H1 (cell line): Measurements from ENCODE around the gene SLC38A10. TPM values are rescaled to one million over a fixed set of nuclear protein-coding genes. Genes with fewer than 3 reads are reported as not detected.

ENCODE experiments used
- CTCF ChIA-PET: fragments of 300-600 bp; sonication (Branson Sonifier 250); formaldehyde crosslinking; loops from one replicate; lab custom pipeline; 2021; ENCODE audit not compliant: partially characterized antibody; lab: Charles Lee
- POLR2A ChIA-PET: fragments of 300-600 bp; sonication (Branson Sonifier 250); formaldehyde crosslinking; loops from one replicate; lab custom pipeline; 2021; ENCODE audit warnings: inconsistent platforms; ENCODE audit not compliant: partially characterized antibody; lab: Charles Lee
- DNase-seq, 2 experiments: peaks; one replicate each; pipeline versions ENCODE4 v3.0.0 to v3.0.0-alpha.2; 2010 to 2022; ENCODE audit warnings: low spot score in 2 of 2, low read depth in 1 of 2, mixed read lengths in 1 of 2
- FAIRE-seq: peaks from 2 replicates; lab custom pipeline; 2011; peaks lifted over from hg19 to GRCh38; lab: Jason Lieb, UNC
- H2AFZ ChIP-seq: 2 replicates; pipeline ENCODE4 v1.8.1; 2012; ENCODE audit warnings: low read length, inconsistent platforms
- H2AK5ac ChIP-seq: 2 replicates; pipeline ENCODE4 v1.6.1; 2013; ENCODE audit warnings: low read depth, low read length
- H2BK120ac ChIP-seq: replicated peaks from 2 replicates; pipeline ENCODE3; 2013; ENCODE audit warnings: low read depth, low read length, inconsistent platforms
- H2BK12ac ChIP-seq: 2 replicates; pipeline ENCODE4 v1.6.1; 2013; ENCODE audit warnings: low read depth, low read length
- H2BK15ac ChIP-seq: 2 replicates; pipeline ENCODE4 v1.6.1; 2013; ENCODE audit warnings: low read length
- H2BK20ac ChIP-seq: 2 replicates; pipeline ENCODE4 v1.6.1; 2013; ENCODE audit warnings: low read length
- H2BK5ac ChIP-seq: 2 replicates; pipeline ENCODE4 v1.6.1; 2013; ENCODE audit warnings: low read depth, low read length
- H3K14ac ChIP-seq: 2 replicates; pipeline ENCODE4 v1.6.1; 2013; ENCODE audit warnings: inconsistent platforms; ENCODE audit not compliant: insufficient read length
- H3K18ac ChIP-seq: 2 replicates; pipeline ENCODE4 v1.6.1; 2013; ENCODE audit warnings: low read length; ENCODE audit errors: extremely low read depth
- H3K23ac ChIP-seq: 2 replicates; pipeline ENCODE4 v1.6.1; 2013; ENCODE audit warnings: inconsistent platforms; ENCODE audit not compliant: insufficient read length
- H3K23me2 ChIP-seq: 2 replicates; pipeline ENCODE4 v1.6.1; 2013; ENCODE audit warnings: low read depth, low read length
- H3K27ac ChIP-seq: 2 replicates; pipeline ENCODE4 v1.6.1; 2011; ENCODE audit warnings: low read depth, low read length, inconsistent platforms
- H3K27me3 ChIP-seq, 4 experiments: replicated peaks in 1 of 4; 1 replicate in 1 of 4; 2 replicates in 3 of 4; pipeline versions ENCODE4 v1.6.1 to v1.8.1; 2011 to 2013; ENCODE audit warnings: low read length in 3 of 4, mild to moderate bottlenecking in 3 of 4, inconsistent platforms in 2 of 4, mixed read lengths in 2 of 4, moderate library complexity in 1 of 4; ENCODE audit not compliant: control insufficient read depth in 3 of 4, insufficient read depth in 3 of 4; ENCODE audit errors: extremely low read depth in 1 of 4
- H3K36me3 ChIP-seq, 4 experiments: 2 replicates each; pipeline versions ENCODE4 v1.6.1 to v1.8.1; 2011 to 2013; ENCODE audit warnings: mild to moderate bottlenecking in 4 of 4, low read length in 3 of 4, moderate library complexity in 2 of 4, control low read depth in 1 of 4, inconsistent platforms in 1 of 4; ENCODE audit not compliant: insufficient read depth in 4 of 4, control insufficient read depth in 2 of 4
- H3K4ac ChIP-seq: replicated peaks from 2 replicates; pipeline ENCODE3; 2013; ENCODE audit warnings: low read length, low read depth, mixed read lengths, inconsistent platforms; ENCODE audit not compliant: insufficient read length
- H3K4me1 ChIP-seq, 4 experiments: replicated peaks in 1 of 4; 1 replicate in 1 of 4; 2 replicates in 3 of 4; pipeline versions ENCODE4 v1.6.1 to v1.8.1; 2011 to 2013; ENCODE audit warnings: low read length in 3 of 4, inconsistent platforms in 2 of 4, mixed read lengths in 1 of 4; ENCODE audit not compliant: insufficient read depth in 4 of 4, control insufficient read depth in 3 of 4
- H3K4me2 ChIP-seq, 2 experiments: 2 replicates each; pipeline versions ENCODE4 v1.6.1 to v1.8.1; 2011 to 2013; ENCODE audit warnings: low read depth in 2 of 2, low read length in 2 of 2, control low read depth in 1 of 2, inconsistent platforms in 1 of 2, mild to moderate bottlenecking in 1 of 2; ENCODE audit not compliant: insufficient read depth in 1 of 2
- H3K4me3 ChIP-seq, 4 experiments: fragments of 200-600, 300-600 bp in 1 of 4; sonication (generic), shearing (Covaris generic), sonication (Bioruptor Twin) in 1 of 4; 2 replicates each; pipeline versions ENCODE4 v1.5.1 to v1.8.1; 2011 to 2016; ENCODE audit warnings: low read length in 4 of 4, low read depth in 3 of 4, control low read depth in 2 of 4, inconsistent platforms in 2 of 4, mild to moderate bottlenecking in 2 of 4, mixed read lengths in 1 of 4, moderate library complexity in 1 of 4; ENCODE audit not compliant: insufficient read depth in 2 of 4; ENCODE audit errors: extremely low read depth in 1 of 4
- H3K56ac ChIP-seq: replicated peaks from 2 replicates; pipeline ENCODE3; 2013; ENCODE audit warnings: low read depth, mild to moderate bottlenecking, mixed read lengths, low read length, inconsistent platforms; ENCODE audit not compliant: insufficient read length
- H3K79me1 ChIP-seq: 2 replicates; pipeline ENCODE4 v1.6.1; 2013; ENCODE audit warnings: low read depth, low read length, control low read depth
- H3K79me2 ChIP-seq, 2 experiments: 2 replicates each; pipeline versions ENCODE4 v1.6.1 to v1.8.1; 2012 to 2013; ENCODE audit warnings: low read length in 2 of 2, mild to moderate bottlenecking in 2 of 2, inconsistent platforms in 1 of 2; ENCODE audit not compliant: insufficient read depth in 2 of 2, control insufficient read depth in 1 of 2
- H3K9ac ChIP-seq, 4 experiments: replicated peaks in 1 of 4; 1 replicate in 1 of 4; 2 replicates in 3 of 4; pipeline versions ENCODE4 v1.6.1 to v1.8.1; 2011 to 2013; ENCODE audit warnings: low read depth in 3 of 4, low read length in 3 of 4, control low read depth in 2 of 4, mild to moderate bottlenecking in 2 of 4, moderate library complexity in 2 of 4, inconsistent platforms in 1 of 4; ENCODE audit errors: extremely low read depth in 1 of 4
- H3K9me3 ChIP-seq, 2 experiments: 2 replicates each; pipeline versions ENCODE4 v1.6.1 to v1.8.1; 2012 to 2013; ENCODE audit warnings: mild to moderate bottlenecking in 2 of 2, moderate library complexity in 2 of 2, control low read depth in 1 of 2, inconsistent platforms in 1 of 2, low read depth in 1 of 2, low read length in 1 of 2, mixed read lengths in 1 of 2; ENCODE audit not compliant: insufficient read depth in 2 of 2
- H4K20me1 ChIP-seq, 2 experiments: replicated peaks in 1 of 2; 2 replicates each; pipeline versions ENCODE3 to v1.8.1; 2011 to 2013; ENCODE audit warnings: inconsistent platforms in 2 of 2, low read length in 2 of 2, mild to moderate bottlenecking in 1 of 2; ENCODE audit not compliant: insufficient read depth in 2 of 2, control insufficient read depth in 1 of 2
- H4K5ac ChIP-seq: 2 replicates; pipeline ENCODE4 v1.6.1; 2013; ENCODE audit warnings: low read length, low read depth, mixed read lengths, inconsistent platforms; ENCODE audit not compliant: insufficient read length
- H4K8ac ChIP-seq: 2 replicates; pipeline ENCODE4 v1.8.0; 2013; ENCODE audit warnings: mild to moderate bottlenecking, moderate library complexity, low read length, inconsistent platforms; ENCODE audit not compliant: insufficient read depth; ENCODE audit errors: extremely low read depth
- H4K91ac ChIP-seq: replicated peaks from 2 replicates; pipeline ENCODE3; 2013; ENCODE audit warnings: low read length, mixed read lengths, inconsistent platforms; ENCODE audit not compliant: insufficient read length
- ASH2L ChIP-seq: fragments of 200-600, 300-600 bp; sonication (generic); IDR thresholded peaks from one replicate; pipeline ENCODE4 v1.7.1; 2017; ENCODE audit warnings: low read length
- CBX5 ChIP-seq: fragments of 300-800, 300-1000 bp; sonication (generic); IDR thresholded peaks from 2 replicates; pipeline ENCODE4 v1.7.1; 2016; ENCODE audit warnings: antibody characterized with exemption, low read length, low read depth
- GABPA ChIP-seq: IDR thresholded peaks from 2 replicates; pipeline ENCODE4 v1.6.1; 2011; ENCODE audit warnings: mild to moderate bottlenecking, low read length, moderate library complexity, borderline replicate concordance; ENCODE audit not compliant: insufficient read depth
- ZNF274 ChIP-seq: IDR thresholded peaks from 2 replicates; pipeline ENCODE4 v1.7.0; 2012; ENCODE audit warnings: low read length, borderline replicate concordance; ENCODE audit errors: extremely low read depth
- WGBS, 2 experiments: shearing (Covaris generic) in 1 of 2; methylation state at CpG; one replicate each; pipeline versions ENCODE4 v1.1.6 to v1.1.7; 2013 to 2015; ENCODE audit warnings: low lambda C conversion rate in 2 of 2, mixed read lengths in 2 of 2, inconsistent platforms in 1 of 2, low coverage in 1 of 2, missing lambda C conversion rate in 1 of 2; ENCODE audit not compliant: insufficient replicate concordance in 2 of 2, insufficient coverage in 1 of 2, insufficient read length in 1 of 2; ENCODE audit errors: extremely low coverage in 1 of 2, missing lambda C conversion rate in 1 of 2; 5-methylcytosine and 5-hydroxymethylcytosine counted together
- polyA plus RNA-seq, 7 experiments: library from polyadenylated mRNA; depleted of rRNA in 3 of 7; stranded (reverse) in 5 of 7; unstranded in 2 of 7; fragments of >200 nt in 5 of 7; fragments of 200-250 nt in 2 of 7; gene quantifications; 1 replicate in 5 of 7; 2 replicates in 1 of 7; 4 replicates in 1 of 7; pipeline versions ENCODE4 v1.2.1 to v1.2.3, GENCODE V29; 2011 to 2013; ENCODE audit warnings: missing spikeins in 2 of 7, mixed read lengths in 2 of 7
- total RNA-seq: library from RNA; stranded (reverse); fragmentation: NEBNext Ultra II Directional; extraction: Animal tissue kit (Norgen Biotek cat#: 25700); gene quantifications from 2 replicates; pipeline ENCODE4 v1.2.1, GENCODE V29; 2021

The SLC38A10 gene
- total and polyA plus RNA-seq, 2 of the 8 experiments (the other 6 are each of a cell fraction or from before 2014, with no cell fraction given) = 26.4 to 41.0 TPM

GRCh38 chr17:81219476-81220180, 75.5 kb downstream of the SLC38A10 start:
- Histone ChIP-seq H3K23ac (no peak overlapping the region), H3K14ac (no peak overlapping the region), H3K27ac (no peak overlapping the region), H2BK15ac (no peak overlapping the region), H3K9me3 (no peaks in the 10 kb centered on the region), H4K8ac (no peak overlapping the region), H2BK120ac (no peak overlapping the region), H3K27me3 (peaks cover 0 to 2% (median 0%) of the 10 kb centered on the region in 4 experiments; a peak in 2 of 7 replicates), H2BK12ac (no peak overlapping the region), H3K4me1 (peaks cover 0 to 12% (median 9%) of the 10 kb centered on the region in 4 experiments; a peak in 5 of 7 replicates), H2BK20ac (no peak overlapping the region), H3K56ac (no peak overlapping the region), H3K4me3 (no peak overlapping the region), H4K20me1 (peaks cover 4 to 12% of the 10 kb centered on the region in 2 experiments), H4K5ac (no peak overlapping the region), H2BK5ac (no peak overlapping the region), H3K18ac (no peak overlapping the region), H3K9ac (no peak overlapping the region), H3K36me3 (peaks cover 0 to 5% (median 0%) of the 10 kb centered on the region in 4 experiments; a peak in 1 of 8 replicates), H3K79me1 (peaks cover 19% of the 10 kb centered on the region), H3K79me2 (peaks cover 0 to 15% of the 10 kb centered on the region in 2 experiments; a peak in 1 of 4 replicates), H2AFZ (no peak overlapping the region), H3K23me2 (peaks cover 12% of the 10 kb centered on the region; the same call in 1 of the 2 replicates), H3K4me2 (no peak overlapping the region), H3K4ac (no peak overlapping the region), H4K91ac (no peak overlapping the region), H2AK5ac (no peak overlapping the region)
- ChIA-PET CTCF (interaction anchor here (0.8 to 1.6 kb wide), 9 partner anchors 10 to 98 kb away, joined by 3 to 4 read pairs (median 3); no protein-coding TSS in a partner anchor), POLR2A (interaction anchor here (0.6 to 2.8 kb wide), 5 partner anchors 10 to 30 kb away, joined by 3 to 18 read pairs (median 3); partner anchors contain the start of genes NDUFAF8 and TEPSIN)
- WGBS, 2 experiments = 88% methylated on average over 19 of the region's 24 CpGs; no CpG with 5 or more reads in 1 of the 2 experiments
- FAIRE-seq (no peak), DNase-seq (no peak)
- no peak for TF ChIP-seq ZNF274
- no peak for TF ChIP-seq ASH2L
- no peak for TF ChIP-seq GABPA
- no peak for TF ChIP-seq CBX5
